GM12874 (cell line): ENCODE data around the gene SLC7A1.

Experiments
- TF ChIP-seq, protein P1 (sequence below): IDR thresholded peaks from 2 replicates; pipeline ENCODE4 v1.5.1; 2011; ENCODE audit warnings: low read depth, mild to moderate bottlenecking, control low read depth, low read length, moderate library complexity; ENCODE audit not compliant: insufficient read depth

The SLC7A1 gene

DNA sequence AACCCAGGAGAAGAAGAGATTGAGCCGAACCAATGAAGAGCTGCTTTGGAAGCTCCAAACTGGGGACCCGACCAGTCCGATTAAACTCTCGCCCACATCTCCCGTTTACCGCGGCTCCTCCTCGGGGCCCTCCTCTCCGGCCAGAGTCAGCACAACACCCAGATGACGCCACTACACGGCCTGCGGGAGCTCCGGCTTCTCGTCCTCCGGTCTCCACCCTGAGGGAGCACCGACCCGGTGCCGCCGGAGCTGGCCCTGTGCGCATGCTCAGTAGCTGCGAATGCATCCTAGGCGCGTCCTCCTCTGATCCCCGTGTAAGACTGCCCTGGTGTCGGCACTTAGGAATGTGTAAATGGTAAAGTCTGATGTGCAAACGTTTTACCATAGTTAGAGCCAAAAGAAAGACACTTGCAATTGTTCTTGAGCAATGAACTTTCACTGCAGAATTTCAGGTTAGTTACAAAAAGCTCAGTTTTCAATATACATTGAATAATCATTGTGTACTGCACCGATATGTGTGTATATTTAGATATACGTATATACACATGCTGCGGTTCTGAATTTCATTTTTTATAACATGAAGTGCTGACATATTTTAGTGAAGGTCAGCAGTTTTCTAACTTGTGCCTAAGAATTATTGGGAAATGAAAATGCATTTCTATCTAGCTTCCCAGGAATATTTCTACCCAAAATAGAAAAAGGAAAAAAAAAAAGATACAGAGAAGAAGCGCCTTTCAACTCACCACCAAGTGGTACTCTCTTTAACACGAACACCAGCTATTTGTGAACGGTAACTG, 92.2 kb downstream of the SLC7A1 start:
- TF ChIP-seq, protein P1, sequence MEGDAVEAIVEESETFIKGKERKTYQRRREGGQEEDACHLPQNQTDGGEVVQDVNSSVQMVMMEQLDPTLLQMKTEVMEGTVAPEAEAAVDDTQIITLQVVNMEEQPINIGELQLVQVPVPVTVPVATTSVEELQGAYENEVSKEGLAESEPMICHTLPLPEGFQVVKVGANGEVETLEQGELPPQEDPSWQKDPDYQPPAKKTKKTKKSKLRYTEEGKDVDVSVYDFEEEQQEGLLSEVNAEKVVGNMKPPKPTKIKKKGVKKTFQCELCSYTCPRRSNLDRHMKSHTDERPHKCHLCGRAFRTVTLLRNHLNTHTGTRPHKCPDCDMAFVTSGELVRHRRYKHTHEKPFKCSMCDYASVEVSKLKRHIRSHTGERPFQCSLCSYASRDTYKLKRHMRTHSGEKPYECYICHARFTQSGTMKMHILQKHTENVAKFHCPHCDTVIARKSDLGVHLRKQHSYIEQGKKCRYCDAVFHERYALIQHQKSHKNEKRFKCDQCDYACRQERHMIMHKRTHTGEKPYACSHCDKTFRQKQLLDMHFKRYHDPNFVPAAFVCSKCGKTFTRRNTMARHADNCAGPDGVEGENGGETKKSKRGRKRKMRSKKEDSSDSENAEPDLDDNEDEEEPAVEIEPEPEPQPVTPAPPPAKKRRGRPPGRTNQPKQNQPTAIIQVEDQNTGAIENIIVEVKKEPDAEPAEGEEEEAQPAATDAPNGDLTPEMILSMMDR: no peak

DNA sequence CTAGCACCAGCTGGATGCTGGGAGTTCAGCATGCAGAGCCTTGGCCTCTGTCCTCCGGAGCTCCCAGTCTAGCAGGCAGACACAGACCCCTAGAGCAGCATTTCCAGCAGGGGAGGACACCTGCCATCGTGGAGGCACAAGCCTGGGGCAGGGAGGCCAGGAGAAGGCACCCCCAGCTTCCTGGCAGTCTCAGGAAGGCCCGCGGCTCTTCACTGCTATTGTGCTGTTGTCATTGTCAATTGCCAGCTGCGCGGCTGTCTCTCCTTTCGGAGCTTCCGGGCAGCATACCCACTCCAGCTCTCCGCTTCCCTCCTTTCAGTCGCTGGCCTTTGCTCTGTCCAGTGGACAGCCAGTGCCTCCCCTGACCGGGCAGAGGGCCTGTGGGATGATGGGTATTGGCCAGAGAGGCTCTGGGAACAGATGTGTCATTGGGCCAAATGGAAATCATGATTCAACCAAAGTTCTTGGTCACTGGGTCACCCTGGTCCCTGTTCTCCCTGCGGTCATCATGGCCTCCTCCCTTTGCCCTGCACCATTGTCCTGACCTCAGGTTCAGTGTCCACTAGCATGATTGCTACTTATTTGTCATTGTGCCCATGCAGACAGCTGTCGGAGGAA, 93.0 kb downstream of the SLC7A1 start:
- TF ChIP-seq, protein P1: no peak

DNA sequence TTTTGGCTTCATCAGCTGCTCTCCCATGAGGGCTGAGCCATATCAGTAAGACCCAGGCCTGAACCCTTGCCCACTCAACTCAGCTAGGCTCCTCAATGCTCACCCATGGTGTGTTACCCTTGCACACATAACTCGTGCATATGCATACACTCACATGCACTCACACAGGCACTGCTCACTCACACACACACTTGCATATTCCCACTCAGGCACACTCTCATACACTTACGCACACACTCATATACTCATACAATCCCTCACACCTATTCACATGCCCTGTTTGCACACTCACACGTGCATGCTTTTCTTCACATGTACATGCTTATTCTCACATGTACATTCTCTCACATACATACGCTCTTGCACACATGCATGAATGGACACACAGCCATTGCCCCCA, 93.8 kb downstream of the SLC7A1 start:
- TF ChIP-seq, protein P1: no peak

DNA sequence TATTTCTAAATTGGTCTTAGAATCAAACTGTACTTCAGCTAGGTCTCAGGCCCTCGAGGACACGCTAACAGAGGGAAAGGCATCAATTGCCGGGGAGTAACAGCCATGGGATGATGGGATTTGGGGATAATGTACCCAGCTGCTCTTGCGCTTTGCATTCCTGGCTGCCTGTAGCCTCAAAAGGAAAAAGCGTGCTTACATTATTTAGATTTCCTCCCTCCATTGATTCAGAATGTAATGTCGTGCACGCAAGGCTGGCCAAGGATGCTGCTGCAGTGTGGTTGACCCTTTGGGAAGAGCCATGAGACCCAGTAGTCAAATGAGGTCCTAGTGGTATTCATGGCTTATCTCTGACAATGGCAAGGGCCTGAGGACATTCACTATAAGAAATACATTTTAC, 95.1 kb downstream of the SLC7A1 start:
- TF ChIP-seq, protein P1: no peak

DNA sequence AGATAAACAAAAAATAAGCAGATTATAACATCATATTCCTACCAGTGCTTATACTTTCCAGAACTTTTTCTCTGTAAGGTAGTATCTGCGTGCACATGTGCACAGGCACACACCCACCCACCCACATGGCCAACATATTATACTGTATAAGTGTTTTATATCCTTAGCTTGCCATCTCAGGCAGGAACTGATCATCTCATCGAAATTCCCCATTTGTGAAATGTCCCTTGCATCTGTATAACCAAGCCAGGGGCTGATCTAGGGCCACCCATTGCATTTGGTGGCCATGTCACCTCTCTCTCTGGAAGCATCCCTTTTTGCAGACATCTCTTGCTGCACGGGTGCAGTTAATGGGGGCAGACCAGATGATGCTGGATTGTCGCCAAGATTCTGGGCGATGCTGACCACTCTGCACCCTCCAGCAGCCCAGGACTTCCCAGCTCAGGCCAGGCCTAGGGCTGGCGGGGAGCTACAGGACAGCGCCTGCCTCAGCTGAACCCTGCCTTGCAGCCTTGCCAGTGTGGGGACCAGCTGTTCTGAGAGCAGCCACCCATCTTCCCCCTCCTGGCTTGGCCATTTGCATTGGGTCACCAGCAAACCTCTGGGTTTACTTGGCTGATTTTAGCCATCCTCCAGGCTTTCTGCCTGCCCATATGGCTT, 95.9 kb downstream of the SLC7A1 start:
- TF ChIP-seq, protein P1: no peak

DNA sequence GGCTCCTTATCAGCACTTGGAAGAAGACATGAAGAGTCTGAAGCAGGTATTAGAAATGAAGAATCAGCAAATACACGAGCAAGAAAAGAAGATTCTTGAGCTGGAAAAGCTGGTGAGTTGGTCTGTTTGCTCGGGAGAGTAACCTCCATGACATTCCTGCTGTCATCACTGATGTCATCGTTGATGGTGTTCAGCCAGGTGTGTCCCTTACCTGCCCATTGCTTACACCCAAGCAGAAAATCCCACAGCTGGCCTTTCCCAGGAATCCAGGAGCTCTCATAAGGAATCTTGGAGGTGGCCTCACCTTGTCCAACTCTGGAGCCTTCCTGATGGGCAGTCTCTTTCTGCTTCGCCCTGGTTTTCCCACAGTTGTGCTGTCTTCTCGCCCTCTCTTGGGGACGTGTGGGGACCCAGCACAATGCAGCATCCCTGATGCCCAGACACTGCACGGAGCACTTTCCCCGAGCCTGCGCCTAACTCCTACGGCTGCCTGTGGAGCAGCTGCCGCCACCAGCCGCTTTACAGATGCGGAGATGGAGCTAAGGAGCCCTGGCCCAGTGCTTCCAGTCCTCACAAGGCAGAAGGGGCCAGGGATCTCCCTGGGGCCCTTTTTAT, 97.0 kb downstream of the SLC7A1 start:
- TF ChIP-seq, protein P1: no peak

DNA sequence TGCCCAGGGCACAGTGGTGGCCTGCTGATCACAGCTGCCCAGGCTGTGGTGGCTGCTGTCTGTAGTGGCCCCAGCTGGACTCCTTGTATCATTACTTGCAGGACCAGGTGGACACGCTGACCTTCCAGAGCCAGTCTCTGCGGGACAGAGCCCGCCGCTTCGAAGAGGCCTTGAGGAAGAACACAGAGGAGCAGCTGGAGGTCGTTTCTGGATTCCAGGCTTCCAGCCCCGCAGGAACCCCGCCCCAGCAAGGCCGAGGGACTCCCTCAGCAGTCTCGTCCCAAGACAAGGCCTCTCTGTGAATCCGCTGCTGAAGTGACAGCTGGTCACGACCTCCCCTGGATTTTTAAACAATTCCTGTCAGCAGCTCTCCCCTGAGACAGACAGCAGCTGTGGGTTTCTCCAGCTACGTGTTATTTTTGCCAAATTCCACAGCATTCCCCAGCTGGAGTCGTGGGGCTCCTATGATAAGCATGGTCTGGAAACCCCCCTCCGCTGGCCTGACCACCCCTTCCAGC, 98.3 kb downstream of the SLC7A1 start:
- TF ChIP-seq, protein P1: no peak
